Pancreas (tissue), 10 donors: ENCODE measurements around the gene NBEAL2. TPM values are rescaled to one million over a fixed set of nuclear protein-coding genes. Genes with fewer than 3 reads are reported as not detected.
"Not testable (repeated sequence)": the region's sequence is repeated elsewhere in the genome, so short reads cannot be mapped to it uniquely, and the experiment has no call there.

Experiments
- ATAC-seq, 4 donors: fragments of 200-7000 bp; cut with Tn5 transposase; one replicate each; pipeline versions ENCODE4 v1.8.0 to v1.9.1; 2020; ENCODE audit warnings: mild to moderate bottlenecking in 4 of 4, moderate library complexity in 4 of 4
- DNase-seq, 6 donors: peaks; one replicate each; pipeline ENCODE4 v3.0.0-alpha.2; 2020
- FAIRE-seq: peaks from 2 replicates; lab custom pipeline; 2012; peaks lifted over from hg19 to GRCh38; lab: Jason Lieb, UNC
- H3K27ac ChIP-seq, 4 donors: fragments of 200-600 bp; sonication (generic); 1 replicate in 3 of 4; 2 replicates in 1 of 4; pipeline versions ENCODE4 v1.5.0 to v1.8.0; 2020
- H3K27me3 ChIP-seq, 4 donors: fragments of 200-600 bp; one replicate each; pipeline ENCODE4 v1.8.0; 2021
- H3K36me3 ChIP-seq, 3 donors: fragments of 200-600 bp; sonication (generic) in 1 of 3; one replicate each; pipeline versions ENCODE4 v1.5.0 to v1.8.0; 2020 to 2021
- H3K4me1 ChIP-seq, 3 donors: fragments of 200-600 bp; one replicate each; pipeline ENCODE4 v1.8.0; 2021
- H3K4me3 ChIP-seq, 4 donors: fragments of 200-600 bp; sonication (generic) in 2 of 4; one replicate each; pipeline versions ENCODE4 v1.5.0 to v1.8.0; 2020 to 2021
- H3K9me3 ChIP-seq, 4 donors: fragments of 200-600 bp; one replicate each; pipeline ENCODE4 v1.8.0; 2021
- CTCF ChIP-seq, 4 donors: fragments of 200-600 bp; sonication (generic) in 3 of 4; IDR thresholded peaks; one replicate each; pipeline versions ENCODE4 v1.5.0 to v1.8.0; 2021; ENCODE audit warnings: antibody characterized with exemption in 4 of 4
- WGBS, 2 donors: extraction: QIAGEN DNeasy Blood & Tissue Kit; methylation state at CpG; one replicate each; pipeline ENCODE4 v1.1.7; 2013; 5-methylcytosine and 5-hydroxymethylcytosine counted together
- intact Hi-C, 3 donors: fragments of 100-400 bp; cut with DNase I; formaldehyde crosslinking; loops; one replicate each; pipeline versions ENCODE4 v1.11.1 to v1.14.2; 2022
- polyA plus RNA-seq, 2 donors: library from polyadenylated mRNA; stranded (reverse); fragments of 200-250 nt; gene quantifications; one replicate each; pipeline ENCODE4 v1.2.3, GENCODE V29; 2013
- total RNA-seq, 6 donors: library from RNA; stranded (reverse); fragmentation: NEBNext Ultra II Directional in 4 of 6; extraction: Animal tissue kit (Norgen Biotek cat#: 25700) in 4 of 6; gene quantifications; one replicate each; pipeline versions ENCODE4 v1.2.1 to v1.2.4, GENCODE V29; 2021 to 2023
- donor health status: healthy with polysubstance abuse.
- donor health status: DM: no; HTN: no; CAD: no; lungs with moderate emphysema.
- donor health status: DM: no; HTN: no; CAD: no.
- donor health status: control.
- donor health status: control.
- donor health status: Bipolar disorder and iron deficiency.
- donor health status: DM: yes; HTN: yes; CAD: no.
- donor health status: DM: no; HTN: no; CAD: no.
- donor health status: DM: no; HTN: no; CAD: no.
- donor health status: DM: yes; HTN: yes; CAD: no.

The NBEAL2 gene
- total and polyA plus RNA-seq, 8 donors, result 30.6 to 265 (median 46.0) TPM

- Histone ChIP-seq H3K4me1 (peaks cover 8 to 10% (median 8%) of the 10 kb centered on the region in 3 donors), H3K27me3 (no peaks in the 10 kb centered on the region), H3K9me3 (no peaks in the 10 kb centered on the region), H3K4me3 (no peak overlapping the region), H3K27ac (no peak overlapping the region), H3K36me3 (peaks cover 5 to 32% (median 13%) of the 10 kb centered on the region in 3 donors)
- 38 to 41% methylated on average over 3 of the region's 3 CpGs for WGBS, 2 donors
- FAIRE-seq (no peak), DNase-seq (no peak), ATAC-seq (no peak)
- no peak for TF ChIP-seq CTCF (IDR thresholded peaks at IDR 0.05)
- intact Hi-C loops, result no loop called here
Observed at GRCh38 chr3:47036145-47036544, 56.7 kb downstream of the NBEAL2 start.

GRCh38 chr3:47037302-47037701 is 57.8 kb downstream of the NBEAL2 start:
- H3K4me1 ChIP-seq, result peaks cover 8 to 10% (median 8%) of the 10 kb centered on the region in 3 donors
- intact Hi-C loops, H3K27me3 ChIP-seq, H3K4me3 ChIP-seq, H3K27ac ChIP-seq, FAIRE-seq, ATAC-seq, H3K9me3 ChIP-seq, DNase-seq: not testable (repeated sequence)
- WGBS, 2 donors, result 71 to 77% methylated on average over 5 to 6 of the region's 6 CpGs
- peaks cover 5 to 44% (median 16%) of the 10 kb centered on the region in 3 donors for H3K36me3 ChIP-seq

GRCh38 chr3:47041114-47041513 is 61.6 kb downstream of the NBEAL2 start:
- no peak for TF ChIP-seq CTCF (IDR thresholded peaks at IDR 0.05)
- no peak for FAIRE-seq
- peaks cover 5 to 45% (median 22%) of the 10 kb centered on the region in 3 donors for H3K36me3 ChIP-seq
- no peak overlapping the region for H3K4me3 ChIP-seq
- no peaks in the 10 kb centered on the region for H3K27me3 ChIP-seq
- peaks cover 0 to 6% (median 1%) of the 10 kb centered on the region in 3 donors for H3K4me1 ChIP-seq
- ATAC-seq, result no peak
- 97 to 100% methylated on average over 3 of the region's 3 CpGs for WGBS, 2 donors
- intact Hi-C loops, result no loop called here
- H3K27ac ChIP-seq, result no peak overlapping the region
- DNase-seq, result no peak
- no peaks in the 10 kb centered on the region for H3K9me3 ChIP-seq

- H3K9me3 ChIP-seq, result no peaks in the 10 kb centered on the region
- no peak for TF ChIP-seq CTCF (IDR thresholded peaks at IDR 0.05)
- FAIRE-seq (no peak), DNase-seq (no peak), ATAC-seq (no peak)
- 81 to 84% methylated on average over 5 of the region's 5 CpGs for WGBS, 2 donors
- no peak overlapping the region for H3K27ac ChIP-seq
- intact Hi-C loops, result no loop called here
- H3K4me3 ChIP-seq, result no peak overlapping the region
- H3K36me3 ChIP-seq, result peaks cover 5 to 46% (median 22%) of the 10 kb centered on the region in 3 donors
- H3K4me1 ChIP-seq, result peaks cover 0 to 4% (median 4%) of the 10 kb centered on the region in 3 donors
- H3K27me3 ChIP-seq, result no peaks in the 10 kb centered on the region
Observed at GRCh38 chr3:47042231-47042791, 62.8 kb downstream of the NBEAL2 start.

GRCh38 chr3:47047069-47047468 is 67.6 kb downstream of the NBEAL2 start:
- no peak for TF ChIP-seq CTCF (IDR thresholded peaks at IDR 0.05)
- H3K27ac ChIP-seq, result no peak overlapping the region
- peaks cover 0 to 18% (median 6%) of the 10 kb centered on the region in 3 donors for H3K36me3 ChIP-seq
- FAIRE-seq (no peak), DNase-seq (no peak), ATAC-seq (no peak)
- intact Hi-C loops, result no loop called here
- H3K4me3 ChIP-seq, result no peak overlapping the region
- H3K27me3 ChIP-seq, result no peaks in the 10 kb centered on the region
- H3K9me3 ChIP-seq, result no peaks in the 10 kb centered on the region
- peaks cover 0 to 4% (median 4%) of the 10 kb centered on the region in 3 donors for H3K4me1 ChIP-seq
